IMR-90 (cell line): ENCODE measurements around the gene GTF2H3. TPM values are rescaled to one million over a fixed set of nuclear protein-coding genes. Genes with fewer than 3 reads are reported as not detected.

Experiments
- ATAC-seq: fragments of 200-7000 bp; cut with Tn5 transposase; 2 replicates; pipeline ENCODE4 v1.9.1; 2020; ENCODE audit warnings: low read depth, mild to moderate bottlenecking, moderate library complexity
- BruUV-seq: library from RNA; stranded (reverse); fragments of 400-500 nt; replicated peaks from 2 replicates; lab custom pipeline; 2021; lab: Mats Ljungman, UMichigan
- CTCF ChIA-PET: fragments of 300-600 bp; formaldehyde crosslinking; extraction: SDS; loops from one replicate; lab custom pipeline; 2021; ENCODE audit warnings: antibody characterized with exemption; lab: Yijun Ruan, JAX
- POLR2A ChIA-PET: fragments of 300-600 bp; sonication (Branson Sonifier 250); formaldehyde crosslinking; loops from one replicate; lab custom pipeline; 2022; ENCODE audit warnings: antibody characterized with exemption; ENCODE audit not compliant: unreplicated experiment; lab: Charles Lee
- DNase-seq: peaks from one replicate; pipeline ENCODE4 v3.0.0; 2013
- H2AFZ ChIP-seq: replicated peaks from 2 replicates; pipeline ENCODE3; 2013; ENCODE audit warnings: low read length, mild to moderate bottlenecking; ENCODE audit not compliant: poor library complexity
- H2AK5ac ChIP-seq: 2 replicates; pipeline ENCODE4 v1.6.1; 2013; ENCODE audit warnings: low read depth, low read length, inconsistent platforms
- H2AK9ac ChIP-seq: replicated peaks from 2 replicates; pipeline ENCODE3; 2013; ENCODE audit warnings: mild to moderate bottlenecking, low read depth, low read length, moderate library complexity; ENCODE audit not compliant: poor library complexity
- H2BK120ac ChIP-seq: 2 replicates; pipeline ENCODE4 v1.6.1; 2013; ENCODE audit warnings: low read depth, low read length, inconsistent platforms
- H2BK15ac ChIP-seq: 3 replicates; pipeline ENCODE4 v1.6.1; 2013; ENCODE audit warnings: low read depth, low read length, inconsistent platforms
- H2BK20ac ChIP-seq: 2 replicates; pipeline ENCODE4 v1.6.1; 2013; ENCODE audit warnings: low read depth, mild to moderate bottlenecking, inconsistent platforms, low read length, moderate library complexity
- H2BK5ac ChIP-seq: 2 replicates; pipeline ENCODE4 v1.6.1; 2013; ENCODE audit warnings: mild to moderate bottlenecking, low read depth, low read length, inconsistent platforms; ENCODE audit not compliant: poor library complexity, severe bottlenecking
- H3K14ac ChIP-seq: replicated peaks from 2 replicates; pipeline ENCODE4 v1.6.1; 2013; ENCODE audit warnings: low read depth, low read length, inconsistent platforms
- H3K18ac ChIP-seq: 2 replicates; pipeline ENCODE4 v1.6.1; 2013; ENCODE audit warnings: low read depth, low read length, control low read depth
- H3K23ac ChIP-seq: 2 replicates; pipeline ENCODE4 v1.6.1; 2013; ENCODE audit warnings: low read depth, low read length, inconsistent platforms
- H3K27ac ChIP-seq: 2 replicates; pipeline ENCODE4 v1.5.1; 2013; ENCODE audit warnings: mild to moderate bottlenecking, control low read depth, low read length; ENCODE audit not compliant: insufficient read depth
- H3K27me3 ChIP-seq: 2 replicates; pipeline ENCODE4 v1.6.1; 2013; ENCODE audit warnings: low read length; ENCODE audit not compliant: control insufficient read depth, insufficient read depth
- H3K36me3 ChIP-seq: 2 replicates; pipeline ENCODE4 v1.6.1; 2013; ENCODE audit warnings: low read length, mixed read lengths; ENCODE audit not compliant: control insufficient read depth, insufficient read depth
- H3K4ac ChIP-seq: 2 replicates; pipeline ENCODE4 v1.6.1; 2013; ENCODE audit warnings: low read depth, low read length, inconsistent platforms
- H3K4me1 ChIP-seq: 2 replicates; pipeline ENCODE4 v1.6.1; 2013; ENCODE audit warnings: low read length, mixed read lengths; ENCODE audit not compliant: control insufficient read depth, insufficient read depth
- H3K4me2 ChIP-seq: 2 replicates; pipeline ENCODE4 v1.6.1; 2013; ENCODE audit warnings: low read depth, mild to moderate bottlenecking, control low read depth, low read length, moderate library complexity
- H3K4me3 ChIP-seq: 2 replicates; pipeline ENCODE4 v1.5.1; 2013; ENCODE audit warnings: low read depth, mild to moderate bottlenecking, control low read depth, low read length, moderate library complexity; ENCODE audit not compliant: insufficient read depth
- H3K56ac ChIP-seq: 2 replicates; pipeline ENCODE4 v1.6.1; 2013; ENCODE audit warnings: low read length, inconsistent platforms; ENCODE audit not compliant: insufficient read depth; ENCODE audit errors: extremely low read depth
- H3K79me1 ChIP-seq, 2 experiments: 2 replicates each; pipeline ENCODE4 v1.6.1; 2013; ENCODE audit warnings: low read length in 2 of 2, inconsistent platforms in 1 of 2, low read depth in 1 of 2
- H3K9ac ChIP-seq: 2 replicates; pipeline ENCODE4 v1.6.1; 2013; ENCODE audit warnings: low read depth, low read length, control low read depth
- H3K9me1 ChIP-seq: 2 replicates; pipeline ENCODE4 v1.6.1; 2013; ENCODE audit warnings: low read length, inconsistent platforms; ENCODE audit not compliant: insufficient read depth
- H3K9me3 ChIP-seq: 2 replicates; pipeline ENCODE4 v1.6.1; 2013; ENCODE audit warnings: low read length; ENCODE audit not compliant: control insufficient read depth, insufficient read depth
- H4K20me1 ChIP-seq: 2 replicates; pipeline ENCODE4 v1.6.1; 2013; ENCODE audit warnings: low read length, inconsistent platforms; ENCODE audit not compliant: insufficient read depth
- H4K5ac ChIP-seq: 2 replicates; pipeline ENCODE4 v1.6.1; 2013; ENCODE audit warnings: mild to moderate bottlenecking, low read depth, low read length, control low read depth
- H4K8ac ChIP-seq, 2 experiments: 2 replicates each; pipeline ENCODE4 v1.6.1; 2013; ENCODE audit warnings: low read depth in 2 of 2, low read length in 2 of 2, control low read depth in 1 of 2, inconsistent platforms in 1 of 2
- H4K91ac ChIP-seq: 2 replicates; pipeline ENCODE4 v1.6.1; 2013; ENCODE audit warnings: low read depth, low read length, inconsistent platforms; ENCODE audit not compliant: insufficient read depth
- CHD1 ChIP-seq: IDR thresholded peaks from 2 replicates; pipeline ENCODE4 v1.6.1; 2012; ENCODE audit warnings: low read depth, low read length, improper control_type of control experiment
- MAFK ChIP-seq: IDR thresholded peaks from 2 replicates; pipeline ENCODE4 v1.6.1; 2012; ENCODE audit warnings: low read depth, low read length, improper control_type of control experiment
- RCOR1 ChIP-seq: IDR thresholded peaks from 2 replicates; pipeline ENCODE4 v1.6.1; 2012; ENCODE audit warnings: mild to moderate bottlenecking, low read length, improper control_type of control experiment; ENCODE audit not compliant: insufficient replicate concordance
- WGBS, 2 experiments: methylation state at CpG; one replicate each; pipeline versions ENCODE4 v1.1.5 to v1.1.7; 2013; ENCODE audit warnings: missing lambda C conversion rate in 2 of 2; ENCODE audit not compliant: insufficient read length in 1 of 2; ENCODE audit errors: extremely low coverage in 2 of 2; 5-methylcytosine and 5-hydroxymethylcytosine counted together
- dilution Hi-C: fragments of 300-500 bp; cut with HindIII; formaldehyde crosslinking; loops from one replicate; pipeline ENCODE4 v1.14.3; 2018; ENCODE audit warnings: low sequenced_read_pairs; ENCODE audit not compliant: unreplicated experiment
- in situ Hi-C: fragments of 300-500 bp; cut with MboI; formaldehyde crosslinking; loops from 3 replicates; pipeline ENCODE4 v1.14.3; 2019; ENCODE audit warnings: low sequenced_read_pairs, inconsistent platforms, mixed read lengths
- intact Hi-C: fragments of 100-400 bp; cut with micrococcal nuclease; formaldehyde crosslinking; loops from 2 replicates; pipeline ENCODE4 v1.10.0; 2022
- polyA plus RNA-seq, 3 experiments: library from polyadenylated mRNA; depleted of rRNA; stranded (reverse); fragments of >200 nt; gene quantifications; 2 replicates each; pipeline ENCODE4 v1.2.3, GENCODE V29; 2012; ENCODE audit warnings: low replicate concordance in 1 of 3
- total RNA-seq: library from RNA; depleted of rRNA; stranded (reverse); fragments of >200 nt; gene quantifications from 2 replicates; pipeline ENCODE4 v1.2.3, GENCODE V29; 2012

The GTF2H3 gene
- total and polyA plus RNA-seq, 2 of the 4 experiments (the other 2 are of a cell fraction): 22.2 to 80.3 TPM

- no peak overlapping the region for H2BK5ac ChIP-seq
- H3K27me3 ChIP-seq: no peaks in the 10 kb centered on the region
- no peaks in the 10 kb centered on the region for H3K9me3 ChIP-seq
- CTCF ChIA-PET: interaction anchor here (0.9 kb wide), 1 partner anchor 9 kb away, joined by 3 read pairs; no protein-coding TSS in a partner anchor
- 0 out of 2 replicates have a peak, but pooled peaks cover 3% of the 10 kb centered on the region for H3K4me1 ChIP-seq
- no peak overlapping the region for H2AK5ac ChIP-seq
- dilution Hi-C loops (no loop called here), in situ Hi-C loops (loop anchor here (25.0 kb wide), 1 partner anchor 302 kb away; no protein-coding TSS in a partner anchor), intact Hi-C loops (no loop called here)
- no peak overlapping the region for H4K91ac ChIP-seq
- peaks cover 13 to 25% of the 10 kb centered on the region in 2 experiments for H3K79me1 ChIP-seq
- WGBS, 2 experiments: no CpG with 5 or more reads among the region's 2 CpGs
- no peak for TF ChIP-seq RCOR1
- TF ChIP-seq CHD1: no peak
- no peak for TF ChIP-seq MAFK
- H2AFZ ChIP-seq: no peak overlapping the region
- H2BK15ac ChIP-seq: no peak overlapping the region
- no peak overlapping the region for H3K14ac ChIP-seq
- H3K23ac ChIP-seq: no peak overlapping the region
- peaks cover 51% of the 10 kb centered on the region for H3K36me3 ChIP-seq
- no peak overlapping the region for H4K5ac ChIP-seq
- H2BK20ac ChIP-seq: no peak overlapping the region
- no peak overlapping the region for H3K56ac ChIP-seq
- no peak overlapping the region for H3K9ac ChIP-seq
- POLR2A ChIA-PET: interaction anchor here (0.6 kb wide), 1 partner anchor 11 kb away, joined by 4 read pairs; no protein-coding TSS in a partner anchor
- H3K27ac ChIP-seq: no peak overlapping the region
- no peak overlapping the region for H2BK120ac ChIP-seq
- no peak overlapping the region for H3K4me3 ChIP-seq
- H3K18ac ChIP-seq: no peak overlapping the region
- H3K4me2 ChIP-seq: no peak overlapping the region
- no peak overlapping the region for H4K8ac ChIP-seq
- peaks cover 3% of the 10 kb centered on the region; the same call in 1 of the 2 replicates for H4K20me1 ChIP-seq
- DNase-seq: no peak
- H2AK9ac ChIP-seq: no peak overlapping the region
- no TSS peak for BruUV-seq
- ATAC-seq: no peak
- no peak overlapping the region for H3K4ac ChIP-seq
- no peaks in the 10 kb centered on the region; the same call in 1 of the 2 replicates for H3K9me1 ChIP-seq
Measured at GRCh38 chr12:123614110-123614509, 19.5 kb upstream of the GTF2H3 start.
